Spinal cord (tissue), 10 donors: ENCODE data around the gene PAF1. TPM values are rescaled to one million over a fixed set of nuclear protein-coding genes. Genes with fewer than 3 reads are reported as not detected.
A peak's percentile ranks its signal among the peaks of the same experiment; 100 is the strongest.

ENCODE experiments used
- DNase-seq, 6 donors: peaks; one replicate each; pipeline versions ENCODE4 v3.0.0 to v3.0.0-alpha.2; 2013 to 2015; ENCODE audit warnings: low spot score in 6 of 6, low read depth in 4 of 6
- H3K27ac ChIP-seq: one replicate; pipeline ENCODE4 v1.5.1; 2013; ENCODE audit warnings: low read depth, low read length, control low read depth
- H3K27me3 ChIP-seq: one replicate; pipeline ENCODE4 v1.6.1; 2013; ENCODE audit warnings: low read length; ENCODE audit not compliant: control insufficient read depth, insufficient read depth
- H3K36me3 ChIP-seq: one replicate; pipeline ENCODE4 v1.6.1; 2013; ENCODE audit warnings: low read length; ENCODE audit not compliant: control insufficient read depth, insufficient read depth
- H3K4me1 ChIP-seq: one replicate; pipeline ENCODE4 v1.6.1; 2013; ENCODE audit warnings: low read length; ENCODE audit not compliant: control insufficient read depth, insufficient read depth
- H3K4me3 ChIP-seq: one replicate; pipeline ENCODE4 v1.5.1; 2013; ENCODE audit warnings: low read depth, low read length, control low read depth
- H3K9me3 ChIP-seq: one replicate; pipeline ENCODE4 v1.6.1; 2013; ENCODE audit warnings: low read length; ENCODE audit not compliant: control insufficient read depth, insufficient read depth
- WGBS: methylation state at CpG from one replicate; pipeline ENCODE4 v1.1.5; 2013; ENCODE audit warnings: missing lambda C conversion rate; ENCODE audit not compliant: insufficient coverage; 5-methylcytosine and 5-hydroxymethylcytosine counted together
- polyA plus RNA-seq, 2 donors: library from polyadenylated mRNA; unstranded; fragments of 120-200 nt; gene quantifications; one replicate each; pipeline ENCODE4 v1.2.1, GENCODE V29; 2013; ENCODE audit not compliant: insufficient read length in 2 of 2
- total RNA-seq, 2 donors: library from RNA; depleted of rRNA in 1 of 2; stranded (reverse); fragments of 120-200 nt in 1 of 2; fragments of >200 nt in 1 of 2; gene quantifications; one replicate each; pipeline versions ENCODE4 v1.2.3 to v1.2.4, GENCODE V29; 2013 to 2014
- donor health status: healthy.

Gene PAF1
- total and polyA plus RNA-seq, 4 donors = 21.2 to 76.8 (median 62.0) TPM

DNA sequence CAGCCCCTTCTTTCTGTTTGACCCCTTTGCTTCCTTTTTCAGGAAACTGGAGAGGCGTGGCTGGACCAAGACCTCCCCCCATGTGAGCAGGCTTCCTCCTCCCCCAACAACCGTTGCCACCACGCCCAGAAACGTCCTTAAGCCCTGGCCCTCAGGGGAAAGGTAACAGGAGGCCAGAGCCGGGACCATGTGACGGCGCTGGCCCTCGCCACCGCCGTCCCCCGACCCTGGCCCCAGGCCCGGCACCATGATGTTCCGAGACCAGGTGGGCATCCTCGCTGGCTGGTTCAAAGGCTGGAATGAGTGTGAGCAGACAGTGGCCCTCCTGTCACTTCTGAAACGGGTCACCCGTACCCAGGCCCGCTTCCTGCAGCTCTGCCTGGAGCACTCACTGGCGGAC is 34.3 kb downstream of the PAF1 start:
- peaks cover 73% of the 10 kb centered on the region for H3K36me3 ChIP-seq
- no peaks in the 10 kb centered on the region for H3K27me3 ChIP-seq
- no peaks in the 10 kb centered on the region for H3K9me3 ChIP-seq
- no peak overlapping the region for H3K4me3 ChIP-seq
- no peaks in the 10 kb centered on the region for H3K4me1 ChIP-seq
- no peak overlapping the region for H3K27ac ChIP-seq
- 94% methylated on average over 18 of the region's 18 CpGs for WGBS
- no peak for DNase-seq

- Histone ChIP-seq H3K4me1 (no peaks in the 10 kb centered on the region), H3K9me3 (no peaks in the 10 kb centered on the region), H3K27me3 (no peaks in the 10 kb centered on the region), H3K4me3 (no peak overlapping the region), H3K36me3 (peaks cover 70% of the 10 kb centered on the region), H3K27ac (no peak overlapping the region)
- 100% methylated on average over 3 of the region's 3 CpGs for WGBS
- DNase-seq = no peak
Observed at GRCh38 chr19:39356073-39356472, 34.8 kb downstream of the PAF1 start.

GRCh38 chr19:39355253-39355652 is 35.7 kb downstream of the PAF1 start:
- Histone ChIP-seq H3K27ac (no peak overlapping the region), H3K36me3 (peaks cover 69% of the 10 kb centered on the region), H3K4me3 (no peak overlapping the region), H3K9me3 (no peaks in the 10 kb centered on the region), H3K27me3 (no peaks in the 10 kb centered on the region), H3K4me1 (no peaks in the 10 kb centered on the region)
- no peak for DNase-seq
- WGBS = 73% methylated on average over 2 of the region's 5 CpGs

- DNase-seq = no peak
- Histone ChIP-seq H3K27me3 (no peaks in the 10 kb centered on the region), H3K4me3 (no peak overlapping the region), H3K36me3 (peaks cover 50% of the 10 kb centered on the region), H3K27ac (no peak overlapping the region), H3K4me1 (no peaks in the 10 kb centered on the region), H3K9me3 (no peaks in the 10 kb centered on the region)
- 76% methylated on average over 4 of the region's 12 CpGs for WGBS
Observed at GRCh38 chr19:39352381-39353255, 38.3 kb downstream of the PAF1 start.

- Histone ChIP-seq H3K9me3 (no peaks in the 10 kb centered on the region), H3K4me1 (no peaks in the 10 kb centered on the region), H3K4me3 (no peak overlapping the region), H3K27ac (no peak overlapping the region), H3K36me3 (peaks cover 39% of the 10 kb centered on the region), H3K27me3 (no peaks in the 10 kb centered on the region)
- WGBS = 80% methylated on average over 1 of the region's 4 CpGs
- DNase-seq = peak in 1 of 6 donors; percentile 35
Observed at GRCh38 chr19:39351537-39352064, 39.3 kb downstream of the PAF1 start.

GRCh38 chr19:39350156-39350555 is 40.8 kb downstream of the PAF1 start:
- Histone ChIP-seq H3K9me3 (no peaks in the 10 kb centered on the region), H3K27me3 (no peaks in the 10 kb centered on the region), H3K4me1 (peaks cover 4% of the 10 kb centered on the region), H3K27ac (no peak overlapping the region), H3K36me3 (peaks cover 29% of the 10 kb centered on the region), H3K4me3 (no peak overlapping the region)
- no peak for DNase-seq
- WGBS = no CpG with 5 or more reads among the region's 3 CpGs

- WGBS = 77% methylated on average over 2 of the region's 4 CpGs
- Histone ChIP-seq H3K27ac (no peak overlapping the region), H3K9me3 (no peaks in the 10 kb centered on the region), H3K4me1 (peaks cover 4% of the 10 kb centered on the region), H3K27me3 (no peaks in the 10 kb centered on the region), H3K4me3 (no peak overlapping the region), H3K36me3 (peaks cover 22% of the 10 kb centered on the region)
- no peak for DNase-seq
Observed at GRCh38 chr19:39349326-39349725, 41.6 kb downstream of the PAF1 start.

DNA sequence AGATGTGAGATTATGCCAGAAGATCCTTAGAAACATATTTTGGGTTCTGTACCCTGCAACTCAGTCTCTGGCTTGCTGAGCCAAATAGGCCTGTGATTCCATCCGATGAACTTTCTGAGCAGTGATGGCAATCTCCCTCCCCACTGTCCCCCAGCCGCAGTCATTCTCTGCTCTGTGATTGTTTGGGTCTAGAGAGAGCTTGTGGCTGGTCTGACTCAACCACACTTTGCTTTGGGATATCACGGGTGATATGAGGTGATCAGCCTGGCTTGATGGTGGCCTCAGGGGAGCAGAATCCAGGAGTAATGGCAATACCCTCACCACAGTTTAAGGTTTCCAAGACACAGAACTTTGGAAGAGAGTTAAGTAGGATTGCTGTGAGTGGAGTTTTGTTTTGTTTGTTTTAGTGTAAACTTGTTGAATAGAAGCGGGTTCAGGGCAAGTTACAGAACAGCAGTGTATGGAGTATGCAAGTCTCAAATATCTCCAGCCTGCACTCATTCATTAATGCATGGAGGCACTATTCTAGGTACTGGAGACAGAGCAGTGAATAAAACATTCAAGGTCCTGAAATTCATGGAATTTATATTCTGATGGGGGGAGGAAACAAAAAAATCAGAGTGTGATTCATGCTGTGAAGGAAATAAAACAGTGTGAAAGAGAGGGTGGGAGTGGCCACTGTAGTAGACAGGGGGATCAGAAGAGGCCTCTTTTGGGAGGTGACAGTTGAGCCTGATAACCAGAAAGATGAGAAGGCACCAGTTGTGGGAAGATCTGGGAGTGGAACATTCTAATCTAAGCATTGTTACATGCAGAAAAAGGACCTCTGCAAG is 43.4 kb downstream of the PAF1 start:
- no peak for DNase-seq
- 71% methylated on average over 1 of the region's 4 CpGs for WGBS
- Histone ChIP-seq H3K36me3 (peaks cover 19% of the 10 kb centered on the region), H3K4me3 (no peak overlapping the region), H3K9me3 (no peaks in the 10 kb centered on the region), H3K4me1 (peaks cover 14% of the 10 kb centered on the region), H3K27me3 (no peaks in the 10 kb centered on the region), H3K27ac (no peak overlapping the region)

- no peaks in the 10 kb centered on the region for H3K27me3 ChIP-seq
- H3K27ac ChIP-seq = no peak overlapping the region
- 75% methylated on average over 1 of the region's 1 CpG for WGBS
- H3K9me3 ChIP-seq = no peaks in the 10 kb centered on the region
- no peak overlapping the region for H3K4me3 ChIP-seq
- peaks cover 11% of the 10 kb centered on the region for H3K36me3 ChIP-seq
- DNase-seq = no peak
- H3K4me1 ChIP-seq = peaks cover 22% of the 10 kb centered on the region
Observed at GRCh38 chr19:39345956-39346355, 45.0 kb downstream of the PAF1 start.
